MCF 10A (cell line): ENCODE measurements around the gene GREB1L. TPM values are rescaled to one million over a fixed set of nuclear protein-coding genes. Genes with fewer than 3 reads are reported as not detected.

Experiments used
- BruUV-seq: library from RNA; stranded (reverse); fragments of 400-500 nt; replicated peaks from 2 replicates; lab custom pipeline; 2021; lab: Mats Ljungman, UMichigan
- CTCF ChIA-PET: fragments of 300-600 bp; sonication (Branson Sonifier 250); formaldehyde crosslinking; extraction: SDS; loops from one replicate; lab custom pipeline; 2021; ENCODE audit warnings: antibody characterized with exemption, inconsistent platforms; lab: Yijun Ruan, JAX
- POLR2A ChIA-PET: fragments of 300-600, 350-650 bp; sonication (Branson Sonifier 250); formaldehyde crosslinking; extraction: SDS; loops from one replicate; lab custom pipeline; 2020; ENCODE audit warnings: antibody characterized with exemption, inconsistent platforms; lab: Yijun Ruan, JAX
- DNase-seq: peaks from one replicate; pipeline ENCODE4 v3.0.0-alpha.2; 2018; ENCODE audit not compliant: unreplicated experiment
- H3K27ac Mint-ChIP-seq: one replicate; pipeline ENCODE4 v1.8.0; 2022; ENCODE audit warnings: mild to moderate bottlenecking, low read depth, mixed read lengths; ENCODE audit not compliant: unreplicated experiment
- H3K27me3 Mint-ChIP-seq: one replicate; pipeline ENCODE4 v1.8.0; 2022; ENCODE audit warnings: mixed read lengths; ENCODE audit not compliant: insufficient read depth, unreplicated experiment
- H3K36me3 Mint-ChIP-seq: one replicate; pipeline ENCODE4 v1.8.0; 2022; ENCODE audit warnings: mild to moderate bottlenecking, moderate library complexity, mixed read lengths; ENCODE audit not compliant: insufficient read depth, unreplicated experiment
- H3K4me1 Mint-ChIP-seq: one replicate; pipeline ENCODE4 v1.8.0; 2022; ENCODE audit warnings: mixed read lengths; ENCODE audit not compliant: insufficient read depth, unreplicated experiment
- H3K4me3 Mint-ChIP-seq: one replicate; pipeline ENCODE4 v1.8.0; 2022; ENCODE audit warnings: mild to moderate bottlenecking, moderate library complexity, mixed read lengths; ENCODE audit not compliant: unreplicated experiment
- H3K9me3 Mint-ChIP-seq: one replicate; pipeline ENCODE4 v1.8.0; 2022; ENCODE audit warnings: mixed read lengths; ENCODE audit not compliant: unreplicated experiment
- intact Hi-C: fragments of 100-400 bp; cut with micrococcal nuclease; formaldehyde crosslinking; loops from 2 replicates; pipeline ENCODE4 v1.14.1; 2022
- total RNA-seq: library from RNA; stranded (reverse); gene quantifications from 2 replicates; pipeline ENCODE4 v1.2.3, GENCODE V29; 2022
- TF ChIP-seq, protein P1 (sequence below): fragments of 200-600 bp; IDR thresholded peaks from one replicate; pipeline ENCODE4 v1.8.0; 2022; ENCODE audit warnings: antibody characterized with exemption, mild to moderate bottlenecking; ENCODE audit not compliant: unreplicated experiment

The GREB1L gene
- total RNA-seq, 1 experiment from 2014 or later = 9.4 TPM

DNA sequence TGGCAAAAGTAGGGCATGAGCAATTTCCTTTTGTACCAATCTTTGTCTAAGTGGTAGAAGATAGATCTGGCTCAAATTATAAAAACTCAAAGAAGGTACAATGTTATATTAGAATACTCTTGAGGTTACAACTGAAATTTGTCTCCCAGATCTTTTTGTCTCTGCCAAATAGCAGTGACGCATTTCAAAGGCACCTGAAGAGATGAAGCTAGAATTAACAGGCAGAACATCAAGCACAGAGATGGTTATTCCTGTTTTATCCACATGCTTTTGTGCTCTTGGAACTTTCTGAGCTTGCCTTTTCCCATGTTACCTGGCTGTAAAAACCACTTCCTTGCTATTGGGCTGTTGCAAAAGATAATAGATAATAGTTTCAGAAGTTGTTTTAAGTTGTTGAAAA is 74.3 kb downstream of the GREB1L start:
- H3K36me3 Mint-ChIP-seq = no peaks in the 10 kb centered on the region
- peaks cover 19% of the 10 kb centered on the region for H3K4me1 Mint-ChIP-seq
- ChIA-PET POLR2A (interaction anchor here (0.6 kb wide), 1 partner anchor 63 kb away, joined by 3 read pairs; no protein-coding TSS in a partner anchor), CTCF (no interaction called here)
- H3K9me3 Mint-ChIP-seq = no peaks in the 10 kb centered on the region
- intact Hi-C loops = no loop called here
- H3K27ac Mint-ChIP-seq = no peak overlapping the region
- no peaks in the 10 kb centered on the region for H3K27me3 Mint-ChIP-seq
- no peak for DNase-seq
- BruUV-seq = no TSS peak
- TF ChIP-seq, protein P1, sequence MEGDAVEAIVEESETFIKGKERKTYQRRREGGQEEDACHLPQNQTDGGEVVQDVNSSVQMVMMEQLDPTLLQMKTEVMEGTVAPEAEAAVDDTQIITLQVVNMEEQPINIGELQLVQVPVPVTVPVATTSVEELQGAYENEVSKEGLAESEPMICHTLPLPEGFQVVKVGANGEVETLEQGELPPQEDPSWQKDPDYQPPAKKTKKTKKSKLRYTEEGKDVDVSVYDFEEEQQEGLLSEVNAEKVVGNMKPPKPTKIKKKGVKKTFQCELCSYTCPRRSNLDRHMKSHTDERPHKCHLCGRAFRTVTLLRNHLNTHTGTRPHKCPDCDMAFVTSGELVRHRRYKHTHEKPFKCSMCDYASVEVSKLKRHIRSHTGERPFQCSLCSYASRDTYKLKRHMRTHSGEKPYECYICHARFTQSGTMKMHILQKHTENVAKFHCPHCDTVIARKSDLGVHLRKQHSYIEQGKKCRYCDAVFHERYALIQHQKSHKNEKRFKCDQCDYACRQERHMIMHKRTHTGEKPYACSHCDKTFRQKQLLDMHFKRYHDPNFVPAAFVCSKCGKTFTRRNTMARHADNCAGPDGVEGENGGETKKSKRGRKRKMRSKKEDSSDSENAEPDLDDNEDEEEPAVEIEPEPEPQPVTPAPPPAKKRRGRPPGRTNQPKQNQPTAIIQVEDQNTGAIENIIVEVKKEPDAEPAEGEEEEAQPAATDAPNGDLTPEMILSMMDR = no peak
- H3K4me3 Mint-ChIP-seq = no peak overlapping the region

DNA sequence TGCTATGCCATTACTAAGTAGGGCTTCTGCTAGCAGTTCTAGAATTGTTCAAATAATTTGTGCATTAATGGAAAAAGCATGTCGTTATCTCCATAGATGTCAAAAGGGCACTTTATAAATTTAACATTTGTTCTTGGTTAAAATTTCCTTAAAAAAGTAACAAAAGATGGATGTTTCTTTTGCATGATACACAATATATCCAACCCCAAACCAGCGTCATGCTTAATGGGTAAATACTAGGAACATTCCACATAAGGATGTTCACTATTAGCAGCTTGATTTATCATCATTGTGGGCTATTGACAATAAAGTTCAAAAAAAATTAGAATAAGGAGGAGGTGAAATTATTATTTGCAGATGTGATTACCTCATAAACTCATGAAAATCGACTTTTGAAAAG is 79.7 kb downstream of the GREB1L start:
- ChIA-PET CTCF (interaction anchor here (0.7 kb wide), 1 partner anchor 18 kb away, joined by 4 read pairs; no protein-coding TSS in a partner anchor), POLR2A (no interaction called here)
- Mint-ChIP-seq H3K36me3 (no peaks in the 10 kb centered on the region), H3K9me3 (no peaks in the 10 kb centered on the region), H3K4me1 (peaks cover 2% of the 10 kb centered on the region), H3K4me3 (no peak overlapping the region), H3K27ac (no peak overlapping the region), H3K27me3 (no peaks in the 10 kb centered on the region)
- no TSS peak for BruUV-seq
- no peak for DNase-seq
- TF ChIP-seq, protein P1 = no peak
- intact Hi-C loops = no loop called here

DNA sequence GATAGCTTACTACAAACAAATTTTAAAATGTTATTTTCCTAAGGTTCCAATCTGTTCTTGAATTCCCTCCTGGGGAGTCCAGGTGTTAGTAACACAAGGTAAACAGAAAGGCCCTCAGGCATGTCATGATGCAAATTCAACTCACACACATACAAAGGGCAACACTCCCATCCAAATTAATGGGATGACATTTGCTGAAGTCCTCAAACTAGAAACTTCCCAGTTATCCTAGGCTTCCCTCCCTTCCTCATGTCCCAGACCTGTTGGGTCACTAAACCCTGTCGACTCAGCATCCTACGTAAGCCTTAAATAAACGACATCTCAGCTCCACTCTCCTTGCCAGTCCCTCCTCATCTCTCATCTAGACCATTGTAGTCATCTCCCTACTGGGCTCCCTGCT is 85.1 kb downstream of the GREB1L start:
- TF ChIP-seq, protein P1 = no peak
- Mint-ChIP-seq H3K27me3 (no peaks in the 10 kb centered on the region), H3K4me1 (peaks cover 33% of the 10 kb centered on the region), H3K27ac (no peak overlapping the region), H3K9me3 (no peaks in the 10 kb centered on the region), H3K36me3 (no peaks in the 10 kb centered on the region), H3K4me3 (no peak overlapping the region)
- no TSS peak for BruUV-seq
- ChIA-PET POLR2A (no interaction called here), CTCF (interaction anchor here (0.5 kb wide), 1 partner anchor 118 kb away, joined by 3 read pairs; no protein-coding TSS in a partner anchor)
- intact Hi-C loops = no loop called here
- no peak for DNase-seq

DNA sequence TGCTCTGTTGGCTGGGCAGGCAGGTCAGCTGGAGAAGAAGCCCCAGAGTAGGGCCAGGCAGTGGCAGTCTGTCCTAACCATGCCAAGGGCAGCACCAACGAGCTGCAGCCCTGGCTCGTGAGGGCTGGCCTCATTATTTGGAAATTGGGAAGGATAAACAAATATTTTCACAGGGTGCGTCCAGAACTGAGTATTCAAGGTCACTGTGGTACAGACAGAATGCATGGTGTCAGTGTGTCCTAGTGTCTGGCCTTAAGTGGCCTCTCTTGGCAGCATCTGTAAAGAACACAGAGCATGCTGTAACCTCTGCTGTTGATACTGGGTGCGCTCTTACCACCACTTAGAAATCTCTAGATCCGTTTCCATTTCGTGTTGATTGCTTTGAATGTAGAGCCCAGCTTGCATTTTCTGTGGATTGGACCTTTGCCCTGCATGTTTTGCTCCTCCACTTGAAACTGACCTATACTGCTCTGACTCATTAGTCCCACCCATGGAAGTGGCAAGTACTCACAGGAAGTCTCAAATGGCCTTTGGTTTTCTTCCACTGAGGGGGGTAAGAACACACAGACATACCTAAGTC is 88.2 kb downstream of the GREB1L start:
- CTCF ChIA-PET = no interaction called here
- BruUV-seq = no TSS peak
- Mint-ChIP-seq H3K9me3 (no peaks in the 10 kb centered on the region), H3K27me3 (no peaks in the 10 kb centered on the region), H3K27ac (peak overlapping the region; percentile 94), H3K4me1 (peaks cover 33% of the 10 kb centered on the region), H3K4me3 (no peak overlapping the region), H3K36me3 (no peaks in the 10 kb centered on the region)
- TF ChIP-seq, protein P1 = no peak
- intact Hi-C loops = no loop called here
- POLR2A ChIA-PET = interaction anchor here (0.5 to 0.8 kb wide), 3 partner anchors 38 to 1544 kb away, joined by 3 to 5 read pairs (median 3); no protein-coding TSS in a partner anchor
- DNase-seq = peak; percentile 76
